H1 (cell line): ENCODE measurements around the gene KIF5C. TPM values are rescaled to one million over a fixed set of nuclear protein-coding genes. Genes with fewer than 3 reads are reported as not detected.

Experiments
- GTF2F1 ChIP-seq: IDR thresholded peaks from 2 replicates; pipeline ENCODE4 v1.6.1; 2012; ENCODE audit warnings: low read depth, low read length, improper control_type of control experiment, borderline replicate concordance
- SP2 ChIP-seq: IDR thresholded peaks from 2 replicates; pipeline ENCODE4 v1.6.1; 2012; ENCODE audit warnings: mild to moderate bottlenecking, low read length, inconsistent platforms
- SRF ChIP-seq: IDR thresholded peaks from 2 replicates; pipeline ENCODE4 v1.6.1; 2011; ENCODE audit warnings: mild to moderate bottlenecking, low read depth, low read length, moderate library complexity
- polyA plus RNA-seq, 7 experiments: library from polyadenylated mRNA; depleted of rRNA in 3 of 7; stranded (reverse) in 5 of 7; unstranded in 2 of 7; fragments of >200 nt in 5 of 7; fragments of 200-250 nt in 2 of 7; gene quantifications; 1 replicate in 5 of 7; 2 replicates in 1 of 7; 4 replicates in 1 of 7; pipeline versions ENCODE4 v1.2.1 to v1.2.3, GENCODE V29; 2011 to 2013; ENCODE audit warnings: missing spikeins in 2 of 7, mixed read lengths in 2 of 7
- total RNA-seq: library from RNA; stranded (reverse); fragmentation: NEBNext Ultra II Directional; extraction: Animal tissue kit (Norgen Biotek cat#: 25700); gene quantifications from 2 replicates; pipeline ENCODE4 v1.2.1, GENCODE V29; 2021

Gene KIF5C
- total and polyA plus RNA-seq, 2 of the 8 experiments (the other 6 are each of a cell fraction or from before 2014, with no cell fraction given) = 16.3 to 66.4 TPM

GRCh38 chr2:148963461-148963860 is 88.4 kb downstream of the KIF5C start (continued):
- TF ChIP-seq SRF (no peak), SP2 (no peak), GTF2F1 (no peak)
